Large intestine (tissue), 3 donors: Measurements from ENCODE around the gene PIK3R5. TPM values are rescaled to one million over a fixed set of nuclear protein-coding genes. Genes with fewer than 3 reads are reported as not detected.

ENCODE experiments used
- DNase-seq, 2 donors: peaks; one replicate each; pipeline versions ENCODE4 v3.0.0 to v3.0.0-alpha.2; 2013
- H3K27ac ChIP-seq: one replicate; pipeline ENCODE4 v1.5.1; 2013; ENCODE audit warnings: low read length
- H3K27me3 ChIP-seq: 2 replicates; pipeline ENCODE4 v1.6.1; 2013; ENCODE audit warnings: low read length; ENCODE audit not compliant: control insufficient read depth, insufficient read depth
- H3K36me3 ChIP-seq: 2 replicates; pipeline ENCODE4 v1.6.1; 2013; ENCODE audit warnings: low read length; ENCODE audit not compliant: control insufficient read depth, insufficient read depth
- H3K4me1 ChIP-seq: one replicate; pipeline ENCODE4 v1.6.1; 2013; ENCODE audit warnings: low read length; ENCODE audit not compliant: control insufficient read depth, insufficient read depth
- H3K4me3 ChIP-seq: one replicate; pipeline ENCODE4 v1.5.1; 2013; ENCODE audit warnings: low read length
- H3K9me3 ChIP-seq: one replicate; pipeline ENCODE4 v1.6.1; 2013; ENCODE audit warnings: mild to moderate bottlenecking, low read depth, low read length, moderate library complexity; ENCODE audit not compliant: control insufficient read depth
- WGBS: methylation state at CpG from one replicate; pipeline ENCODE4 v1.1.5; 2013; ENCODE audit warnings: low lambda C conversion rate; ENCODE audit not compliant: insufficient coverage; 5-methylcytosine and 5-hydroxymethylcytosine counted together
- polyA plus RNA-seq: library from polyadenylated mRNA; unstranded; fragments of 120-200 nt; gene quantifications from one replicate; pipeline ENCODE4 v1.2.1, GENCODE V29; 2013

The PIK3R5 gene
- polyA plus RNA-seq, 1 donor = 3.2 TPM

GRCh38 chr17:8898126-8898525, 67.4 kb downstream of the PIK3R5 start:
- 70% methylated on average over 2 of the region's 2 CpGs for WGBS
- H3K4me3 ChIP-seq = no peak overlapping the region
- H3K27me3 ChIP-seq = peaks cover 41% of the 10 kb centered on the region
- no peaks in the 10 kb centered on the region for H3K36me3 ChIP-seq
- H3K27ac ChIP-seq = no peak overlapping the region
- DNase-seq = no peak
- H3K4me1 ChIP-seq = no peaks in the 10 kb centered on the region
- H3K9me3 ChIP-seq = no peaks in the 10 kb centered on the region

GRCh38 chr17:8896641-8897635, 68.6 kb downstream of the PIK3R5 start:
- WGBS = 20% methylated on average over 1 of the region's 12 CpGs
- H3K9me3 ChIP-seq = no peaks in the 10 kb centered on the region
- H3K27ac ChIP-seq = no peak overlapping the region
- no peaks in the 10 kb centered on the region for H3K4me1 ChIP-seq
- DNase-seq = no peak
- H3K36me3 ChIP-seq = no peaks in the 10 kb centered on the region
- no peak overlapping the region for H3K4me3 ChIP-seq
- peaks cover 41% of the 10 kb centered on the region for H3K27me3 ChIP-seq

GRCh38 chr17:8896087-8896486, 69.4 kb downstream of the PIK3R5 start:
- H3K36me3 ChIP-seq = no peaks in the 10 kb centered on the region
- H3K4me3 ChIP-seq = no peak overlapping the region
- no peaks in the 10 kb centered on the region for H3K4me1 ChIP-seq
- 80% methylated on average over 1 of the region's 3 CpGs for WGBS
- H3K9me3 ChIP-seq = no peaks in the 10 kb centered on the region
- DNase-seq = no peak
- H3K27ac ChIP-seq = no peak overlapping the region
- H3K27me3 ChIP-seq = peaks cover 38% of the 10 kb centered on the region

GRCh38 chr17:8894673-8895578, 70.6 kb downstream of the PIK3R5 start:
- no peak overlapping the region for H3K4me3 ChIP-seq
- 27% methylated on average over 5 of the region's 24 CpGs for WGBS
- H3K36me3 ChIP-seq = no peaks in the 10 kb centered on the region
- no peak overlapping the region for H3K27ac ChIP-seq
- no peaks in the 10 kb centered on the region for H3K4me1 ChIP-seq
- no peaks in the 10 kb centered on the region for H3K9me3 ChIP-seq
- peaks cover 34% of the 10 kb centered on the region for H3K27me3 ChIP-seq
- DNase-seq = peak; percentile 52 to 57

- WGBS = 33% methylated on average over 1 of the region's 17 CpGs
- peaks cover 32% of the 10 kb centered on the region for H3K27me3 ChIP-seq
- H3K27ac ChIP-seq = no peak overlapping the region
- H3K9me3 ChIP-seq = no peaks in the 10 kb centered on the region
- H3K36me3 ChIP-seq = no peaks in the 10 kb centered on the region
- DNase-seq = no peak
- H3K4me3 ChIP-seq = no peak overlapping the region
- no peaks in the 10 kb centered on the region for H3K4me1 ChIP-seq
These were observed 71.3 kb downstream of the PIK3R5 start for GRCh38 chr17:8894202-8894671.

GRCh38 chr17:8893621-8894201, 71.8 kb downstream of the PIK3R5 start:
- Histone ChIP-seq H3K27me3 (peaks cover 31% of the 10 kb centered on the region), H3K9me3 (no peaks in the 10 kb centered on the region), H3K36me3 (no peaks in the 10 kb centered on the region), H3K27ac (no peak overlapping the region), H3K4me3 (no peak overlapping the region), H3K4me1 (no peaks in the 10 kb centered on the region)
- WGBS = no CpG with 5 or more reads among the region's 15 CpGs
- no peak for DNase-seq

- DNase-seq = no peak
- no peaks in the 10 kb centered on the region for H3K36me3 ChIP-seq
- H3K27me3 ChIP-seq = peaks cover 29% of the 10 kb centered on the region
- no peaks in the 10 kb centered on the region for H3K9me3 ChIP-seq
- no peaks in the 10 kb centered on the region for H3K4me1 ChIP-seq
- no peak overlapping the region for H3K4me3 ChIP-seq
- no CpG with 5 or more reads among the region's 3 CpGs for WGBS
- no peak overlapping the region for H3K27ac ChIP-seq
These were observed 72.4 kb downstream of the PIK3R5 start for GRCh38 chr17:8893059-8893458.

GRCh38 chr17:8892338-8892690, 73.2 kb downstream of the PIK3R5 start:
- Histone ChIP-seq H3K4me3 (no peak overlapping the region), H3K27me3 (peaks cover 22% of the 10 kb centered on the region), H3K27ac (no peak overlapping the region), H3K9me3 (no peaks in the 10 kb centered on the region), H3K4me1 (no peaks in the 10 kb centered on the region), H3K36me3 (no peaks in the 10 kb centered on the region)
- WGBS = no CpG with 5 or more reads among the region's 6 CpGs
- no peak for DNase-seq

- Histone ChIP-seq H3K36me3 (no peaks in the 10 kb centered on the region), H3K4me1 (no peaks in the 10 kb centered on the region), H3K9me3 (no peaks in the 10 kb centered on the region), H3K27me3 (peaks cover 10% of the 10 kb centered on the region), H3K27ac (no peak overlapping the region), H3K4me3 (no peak overlapping the region)
- WGBS = no CpG with 5 or more reads among the region's 12 CpGs
- no peak for DNase-seq
These were observed 74.8 kb downstream of the PIK3R5 start for GRCh38 chr17:8890671-8891070.
